Right ventricle myocardium superior (tissue), 1 donor: ENCODE measurements around the gene LNPEP. TPM values are rescaled to one million over a fixed set of nuclear protein-coding genes. Genes with fewer than 3 reads are reported as not detected.
"Not testable (repeated sequence)": the region's sequence is repeated elsewhere in the genome, so short reads cannot be mapped to it uniquely, and the experiment has no call there.

Source experiments
- ATAC-seq: fragments of 200-7000 bp; cut with Tn5 transposase; one replicate; pipeline ENCODE4 v1.9.1; 2020; ENCODE audit warnings: mild to moderate bottlenecking; ENCODE audit not compliant: poor library complexity
- DNase-seq: peaks from one replicate; pipeline ENCODE4 v3.0.0-alpha.2; 2020
- intact Hi-C: fragments of 100-400 bp; cut with DNase I; formaldehyde crosslinking; loops from one replicate; pipeline ENCODE4 v1.11.2; 2022
- total RNA-seq: library from RNA; stranded (reverse); fragmentation: NEBNext Ultra II Directional; extraction: Animal tissue kit (Norgen Biotek cat#: 25700); gene quantifications from one replicate; pipeline ENCODE4 v1.2.1, GENCODE V29; 2021
- donor health status: DM: no; HTN: yes; CAD: no; lungs with severe emphysema.

The LNPEP gene
- total RNA-seq, 1 donor from 2014 or later: 44.4 TPM

DNA sequence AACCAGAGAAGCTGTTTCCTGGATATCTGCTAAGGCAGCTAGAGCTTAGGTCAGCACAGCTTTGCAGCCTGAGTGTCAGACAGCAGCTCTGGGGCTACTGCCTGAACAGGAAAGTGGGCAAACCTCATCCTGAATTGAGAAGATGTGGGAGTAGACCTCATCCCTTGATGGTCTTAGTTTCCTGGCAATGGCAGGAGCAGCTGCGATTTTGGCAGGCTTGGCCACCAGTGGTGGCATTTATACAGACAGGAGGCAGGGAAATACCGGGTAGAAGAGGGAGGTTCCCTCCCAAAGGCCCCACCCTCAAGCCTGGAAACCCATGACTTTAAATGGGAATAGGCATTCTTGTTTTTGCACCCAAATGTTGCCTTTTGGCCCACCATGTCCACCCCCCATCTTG, 136.8 kb downstream of the LNPEP start:
- ATAC-seq (no peak), DNase-seq (no peak)
- intact Hi-C loops: no loop called here

DNA sequence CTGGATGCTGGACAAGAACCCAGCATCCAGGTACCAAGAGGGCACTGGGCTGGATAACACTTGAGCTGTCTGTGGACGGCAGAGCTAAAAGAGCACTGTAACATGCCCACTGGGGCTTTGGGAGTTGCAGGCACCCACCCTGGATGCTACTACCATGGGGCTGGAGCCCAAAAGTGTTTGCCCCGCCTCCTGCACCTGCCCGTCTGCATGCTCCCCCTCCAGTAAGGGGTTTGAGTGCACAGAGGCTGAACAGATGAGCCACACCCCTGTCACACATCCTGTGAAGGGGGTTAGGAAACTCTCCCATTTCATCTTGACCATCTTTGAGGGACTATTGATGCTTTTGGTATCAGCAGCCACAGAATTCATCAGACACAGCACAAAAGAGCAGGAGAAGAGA, 137.5 kb downstream of the LNPEP start:
- ATAC-seq: no peak
- intact Hi-C loops: no loop called here

DNA sequence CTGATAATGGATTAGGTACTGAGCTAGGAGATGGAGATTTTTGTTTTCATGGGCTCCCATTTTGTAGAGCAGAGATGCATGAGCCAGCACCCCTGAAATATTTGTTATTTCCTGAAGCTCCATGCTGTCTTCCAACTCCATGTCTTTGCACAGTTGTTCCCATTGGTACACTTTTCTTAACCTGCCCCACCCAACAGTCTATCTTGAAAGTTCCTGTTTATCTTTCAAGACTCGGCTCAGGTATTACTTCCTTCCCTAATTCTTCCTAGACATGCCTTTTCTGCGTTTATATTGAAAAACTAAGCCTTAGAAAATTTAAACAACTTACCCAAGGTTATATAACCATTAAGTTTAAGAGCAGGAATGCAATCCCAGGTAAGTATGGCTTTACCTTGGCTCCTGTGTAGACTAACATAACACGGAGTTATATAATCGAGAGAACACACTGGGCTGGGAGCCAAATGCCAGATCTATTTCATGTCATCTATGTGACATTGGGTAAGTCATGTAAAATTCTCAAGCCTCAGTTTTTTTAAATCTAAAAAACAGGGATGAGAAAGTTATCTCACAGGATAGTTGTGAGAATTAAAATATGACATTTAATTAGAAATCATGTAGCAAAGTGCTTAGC, 139.1 kb downstream of the LNPEP start:
- intact Hi-C loops: no loop called here
- DNase-seq (no peak), ATAC-seq (no peak)

More for the DNA sequence above, 137.5 kb downstream of the LNPEP start:
- no peak for DNase-seq

DNA sequence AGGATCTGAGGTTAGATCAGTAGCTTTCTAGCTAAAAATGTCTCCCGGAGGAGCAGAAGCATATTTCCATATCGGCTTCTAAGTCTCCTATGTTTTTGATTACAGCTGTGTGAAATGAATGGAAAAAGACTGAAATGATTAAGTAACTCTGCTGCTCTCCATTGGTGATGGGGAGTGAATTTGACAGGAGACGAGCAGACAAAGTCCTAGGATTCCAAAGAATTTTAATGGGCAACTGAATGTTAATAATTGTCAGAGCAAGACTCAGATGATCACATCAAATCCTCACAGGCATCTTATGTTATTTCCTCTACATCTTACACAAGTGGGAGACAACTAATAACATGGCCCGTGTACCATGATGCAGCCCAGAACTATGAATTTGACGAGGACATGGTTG, 139.8 kb downstream of the LNPEP start:
- DNase-seq: no peak
- intact Hi-C loops: no loop called here
- no peak for ATAC-seq

DNA sequence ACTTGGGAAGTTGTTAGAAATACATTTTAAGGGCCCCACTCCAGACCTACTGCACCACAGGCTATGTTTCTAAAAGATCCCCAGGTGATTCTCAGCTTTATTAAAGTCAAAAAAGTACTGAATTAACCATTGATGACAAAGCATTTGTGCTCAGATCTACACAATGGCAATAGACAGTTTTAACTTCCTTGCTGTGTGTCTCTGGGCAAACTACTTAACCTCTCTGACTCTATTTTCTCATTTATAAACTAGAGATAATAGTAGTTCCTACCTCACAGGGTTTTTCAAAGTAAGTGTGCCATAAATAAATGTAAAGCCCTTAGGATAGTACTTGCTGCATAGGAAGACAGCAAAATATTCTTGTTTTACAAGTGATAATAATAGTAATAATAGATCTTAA, 140.2 kb downstream of the LNPEP start:
- intact Hi-C loops: no loop called here
- ATAC-seq (no peak), DNase-seq (no peak)

DNA sequence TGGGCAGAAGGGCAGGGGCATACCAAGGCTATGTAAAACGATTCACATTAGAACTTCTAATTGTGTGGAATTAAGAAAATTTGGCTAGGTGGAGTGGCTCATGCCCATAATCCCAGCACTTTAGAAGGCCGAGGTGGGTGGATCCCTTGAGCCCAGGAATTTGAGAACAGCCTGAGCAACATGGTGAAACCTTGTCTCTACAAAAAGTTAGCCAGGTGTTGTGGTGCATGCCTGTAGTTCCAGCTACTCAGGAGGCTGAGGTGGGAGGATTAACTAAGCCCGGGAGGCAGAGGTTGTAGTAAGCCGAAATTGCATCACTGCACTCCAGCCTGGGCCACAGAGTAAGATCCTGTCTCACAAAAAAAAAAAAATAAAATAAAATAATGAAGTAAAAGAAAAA, 141.4 kb downstream of the LNPEP start:
- no peak for DNase-seq
- no peak for ATAC-seq
- intact Hi-C loops: no loop called here

DNA sequence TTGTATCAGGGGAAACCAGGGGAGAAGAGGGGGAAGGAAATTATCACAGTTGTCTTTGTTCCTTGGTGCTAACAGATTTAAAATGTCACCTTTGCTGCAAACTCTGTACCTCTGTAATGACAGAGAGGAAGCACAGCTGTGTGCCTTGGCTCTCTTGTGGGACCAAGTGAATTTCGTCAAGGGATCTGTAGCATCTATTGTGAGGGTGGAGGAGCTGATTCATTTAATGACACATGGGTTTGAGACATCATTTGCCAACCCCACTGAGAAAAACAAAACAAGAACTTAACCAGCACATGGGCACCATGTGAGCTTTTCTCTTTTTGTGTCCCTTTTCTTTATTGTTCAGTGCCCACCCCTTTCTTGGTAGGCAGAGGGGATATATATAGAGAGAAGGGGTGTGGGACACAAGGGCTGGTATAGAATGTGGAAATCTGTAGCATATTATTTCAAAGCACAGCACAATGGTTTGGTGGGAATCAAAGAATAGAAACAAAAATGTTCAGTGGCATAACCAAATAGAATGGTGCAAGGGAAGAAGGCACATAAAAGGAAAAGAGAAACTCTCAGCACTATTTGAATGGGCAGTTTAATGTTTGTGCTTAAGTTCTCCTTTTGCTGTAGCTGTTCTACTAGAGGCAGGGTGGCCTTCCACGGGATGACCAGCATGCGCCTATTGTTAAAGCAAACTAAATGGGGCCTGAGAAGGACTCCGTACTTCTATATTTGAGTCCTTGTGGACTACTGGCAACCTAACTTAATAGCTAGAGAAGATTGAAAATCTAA, 143.3 kb downstream of the LNPEP start:
- no peak for DNase-seq
- no peak for ATAC-seq
- intact Hi-C loops: no loop called here

DNA sequence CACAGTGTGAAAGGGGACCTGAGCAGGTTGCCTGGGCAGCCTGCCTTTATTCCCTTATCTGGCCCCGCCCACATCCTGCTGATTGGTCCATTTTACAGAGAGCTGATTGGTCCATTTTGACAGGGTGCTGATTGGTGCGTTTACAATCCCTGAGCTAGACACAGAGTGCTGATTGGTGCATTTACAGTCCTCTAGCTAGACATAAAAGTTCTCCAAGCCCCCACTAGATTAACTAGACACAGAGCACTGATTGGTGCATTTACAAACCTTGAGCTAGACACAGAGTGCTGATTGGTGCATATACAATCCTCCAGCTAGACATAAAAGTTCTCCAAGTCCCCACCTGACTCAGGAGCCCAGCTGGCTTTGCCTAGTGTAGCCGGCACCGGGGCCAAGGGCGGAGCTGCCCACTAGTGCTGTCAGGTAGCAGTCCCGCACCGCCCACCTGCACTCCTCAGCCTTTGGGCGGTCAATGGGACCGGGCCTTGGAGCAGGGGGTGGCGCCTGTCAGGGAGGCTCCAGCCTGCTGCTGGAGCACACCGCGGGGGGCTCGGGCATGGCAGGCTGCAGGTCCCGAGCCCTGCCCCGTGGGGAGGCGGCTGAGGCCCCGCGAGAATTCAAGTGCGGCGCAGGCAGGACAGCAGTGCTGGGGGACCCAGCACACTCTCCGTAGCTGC, 149.0 kb downstream of the LNPEP start:
- ATAC-seq, intact Hi-C loops, DNase-seq: not testable (repeated sequence)

DNA sequence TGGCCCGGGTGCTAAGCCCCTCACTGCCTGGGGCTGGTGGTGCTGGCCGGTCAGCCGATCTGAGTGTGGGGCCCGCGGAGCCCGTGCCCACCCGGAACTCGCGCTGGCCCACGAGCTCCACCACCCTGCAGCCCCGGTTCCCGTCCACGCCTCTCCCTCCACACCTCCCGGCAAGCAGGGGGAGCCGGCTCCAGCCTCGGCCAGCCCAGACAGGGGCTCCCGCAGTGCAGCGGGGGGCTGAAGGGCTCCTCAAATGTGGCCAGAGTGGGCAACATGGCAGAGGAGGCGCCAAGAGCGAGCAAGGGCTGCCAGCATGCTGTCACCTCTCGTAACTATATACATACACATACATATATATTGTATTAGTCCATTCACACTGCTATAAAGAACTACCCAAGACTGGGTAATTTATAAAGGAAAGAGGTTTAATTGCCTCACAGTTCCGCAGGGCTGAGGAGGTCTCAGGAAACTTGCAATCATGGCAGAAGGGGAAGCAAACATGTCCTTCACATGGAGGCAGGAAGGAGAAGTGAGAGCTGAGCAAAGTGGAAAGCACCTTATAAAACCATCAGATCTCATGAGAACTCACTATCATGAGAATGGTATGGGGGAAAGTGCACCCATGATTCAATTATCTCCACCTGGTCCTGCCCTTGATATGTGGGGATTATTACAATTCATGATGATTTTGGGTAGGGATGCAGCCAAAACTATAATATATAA, 149.7 kb downstream of the LNPEP start:
- intact Hi-C loops: no loop called here
- DNase-seq: no peak

More for the DNA sequence above, 149.7 kb downstream of the LNPEP start:
- no peak for ATAC-seq

Other genes starting within 250 kb of the LNPEP start
- gene ERAP1, start 128.1 kb upstream of the LNPEP start, total RNA-seq: 36.4 TPM
- gene ERAP2, start 59.6 kb upstream of the LNPEP start, total RNA-seq: 5.3 TPM
- not detected for gene LIX1, start 206.5 kb downstream of the LNPEP start, total RNA-seq
- 21.0 TPM for gene RIOK2, start 247.2 kb downstream of the LNPEP start, total RNA-seq